NCI-H524 (cell line): Measurements from ENCODE around the gene ACOX3.

ENCODE experiments used
- DNase-seq, 2 experiments: peaks; one replicate each; lab custom pipeline; 2025; lab: John Stamatoyannopoulos, UW

ACOX3 gene

DNA sequence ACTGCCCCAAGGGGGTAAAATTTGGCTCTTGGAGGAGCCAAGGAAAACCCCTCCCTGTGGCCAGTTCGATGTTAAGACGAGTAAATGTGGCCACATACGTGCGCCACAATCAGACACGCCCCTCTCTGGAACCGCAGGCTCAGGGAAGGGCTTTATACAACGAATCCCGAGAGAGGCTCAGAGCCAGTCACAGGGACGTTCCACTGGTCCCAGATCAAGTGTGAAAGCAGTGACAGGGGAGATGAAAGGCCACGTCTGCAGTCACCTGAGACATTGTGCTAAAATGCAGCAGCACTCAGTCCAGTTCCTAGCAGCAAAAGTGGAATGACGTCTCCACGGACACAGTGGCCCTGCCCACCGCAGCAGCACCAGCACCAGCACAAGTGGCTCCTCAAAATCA, 68.0 kb downstream of the ACOX3 start:
- no peak for DNase-seq

GRCh38 chr4:8371596-8371995, 68.9 kb downstream of the ACOX3 start:
- DNase-seq = no peak

DNA sequence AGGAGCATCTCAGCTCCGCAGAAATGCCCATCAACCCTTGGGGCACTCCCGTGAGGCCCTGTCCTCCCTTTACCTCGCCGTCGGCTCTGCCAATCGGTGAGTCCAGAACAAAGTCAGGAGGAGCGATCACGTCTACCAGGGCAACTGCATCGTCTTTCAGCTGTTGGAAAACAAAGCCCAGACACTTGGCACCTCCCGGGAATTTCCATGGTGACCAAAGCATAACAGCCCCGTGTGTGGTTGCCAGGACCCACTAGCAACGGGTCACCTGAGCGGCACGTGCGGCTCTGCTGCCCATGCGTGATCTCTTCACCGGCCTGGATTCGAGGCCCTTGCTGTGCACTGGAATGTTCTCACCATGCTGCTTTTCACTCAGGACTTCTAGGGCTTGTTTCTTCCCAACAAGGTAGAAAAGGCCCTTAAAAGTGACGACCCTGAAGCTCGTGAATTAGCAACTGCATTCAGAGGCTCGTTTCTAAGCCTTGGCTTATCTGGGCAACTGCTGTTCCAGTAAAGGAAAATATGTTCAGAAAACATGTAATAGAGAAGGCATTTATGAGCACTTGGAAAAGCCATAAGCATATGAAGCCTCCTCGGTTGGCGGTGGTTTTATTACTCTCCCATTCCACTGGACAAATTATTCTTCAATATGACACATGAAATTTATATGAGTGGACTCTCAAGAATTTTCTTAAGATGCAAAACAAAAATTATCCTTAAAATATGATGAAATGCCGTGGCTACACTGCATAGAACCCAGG, 69.5 kb downstream of the ACOX3 start:
- no peak for DNase-seq

GRCh38 chr4:8370106-8370787, 70.3 kb downstream of the ACOX3 start:
- no peak for DNase-seq

GRCh38 chr4:8369426-8370105, 71.0 kb downstream of the ACOX3 start:
- no peak for DNase-seq

DNA sequence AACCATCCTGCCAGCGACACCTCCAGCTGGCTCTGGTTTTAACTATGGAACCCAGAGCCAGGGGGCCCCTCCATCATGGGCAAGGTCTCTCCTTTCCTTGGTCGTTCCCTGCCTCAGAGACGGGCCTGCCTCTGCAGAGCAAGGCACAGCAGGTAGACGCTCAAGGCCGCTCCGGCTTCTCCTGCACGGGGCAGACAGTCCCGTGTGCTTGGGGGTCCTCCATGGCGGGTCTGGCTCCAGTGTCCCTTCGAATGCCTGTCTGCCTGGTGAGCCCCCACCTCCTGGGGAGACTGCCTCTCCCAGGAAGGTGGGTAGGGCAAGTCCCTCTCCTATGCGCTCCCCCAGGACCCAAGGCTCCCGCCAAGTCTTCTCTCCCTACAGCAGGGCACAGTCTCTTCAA, 71.5 kb downstream of the ACOX3 start:
- DNase-seq = no peak

DNA sequence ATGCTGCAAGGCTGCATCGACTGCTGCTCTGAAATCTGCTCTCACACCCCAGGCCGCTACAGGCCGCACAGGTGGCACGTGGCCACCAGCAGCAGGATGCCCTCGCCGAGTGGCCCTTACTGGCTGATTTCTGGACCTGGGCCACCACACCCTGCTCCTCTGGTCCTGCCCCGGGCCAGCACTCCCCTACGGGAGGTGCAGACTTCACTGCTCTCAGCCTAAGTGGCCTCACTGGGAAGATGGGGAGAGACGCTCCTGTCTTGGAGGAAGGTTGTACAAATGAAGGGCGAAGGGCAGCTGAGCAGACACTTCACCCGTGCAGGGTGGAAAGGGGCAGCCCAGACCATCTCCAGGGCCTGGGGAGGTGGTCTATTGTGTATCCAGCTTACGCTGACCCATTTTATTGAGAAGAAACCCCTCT, 72.5 kb downstream of the ACOX3 start:
- no peak for DNase-seq

DNA sequence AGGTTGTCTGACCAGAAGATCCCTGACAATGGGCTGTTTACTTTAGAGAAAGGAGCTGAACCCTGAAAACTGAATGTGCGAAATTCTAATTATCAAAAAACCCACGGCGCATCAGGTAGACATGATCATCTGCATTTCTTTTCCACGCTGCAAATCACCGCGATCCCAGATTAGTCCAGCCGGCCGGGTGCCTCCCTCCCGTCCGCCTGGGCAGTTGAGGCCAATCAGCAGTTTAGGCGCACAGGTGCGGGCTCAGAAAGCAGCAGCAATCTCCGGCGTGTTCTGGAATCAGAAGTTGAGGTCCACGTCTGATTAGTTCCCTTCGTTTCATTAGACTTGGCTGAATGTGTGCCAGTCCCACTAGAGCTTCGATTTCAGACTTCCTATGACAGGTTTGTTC, 73.9 kb downstream of the ACOX3 start:
- DNase-seq = no peak

GRCh38 chr4:8365951-8366350, 74.6 kb downstream of the ACOX3 start:
- DNase-seq = no peak

DNA sequence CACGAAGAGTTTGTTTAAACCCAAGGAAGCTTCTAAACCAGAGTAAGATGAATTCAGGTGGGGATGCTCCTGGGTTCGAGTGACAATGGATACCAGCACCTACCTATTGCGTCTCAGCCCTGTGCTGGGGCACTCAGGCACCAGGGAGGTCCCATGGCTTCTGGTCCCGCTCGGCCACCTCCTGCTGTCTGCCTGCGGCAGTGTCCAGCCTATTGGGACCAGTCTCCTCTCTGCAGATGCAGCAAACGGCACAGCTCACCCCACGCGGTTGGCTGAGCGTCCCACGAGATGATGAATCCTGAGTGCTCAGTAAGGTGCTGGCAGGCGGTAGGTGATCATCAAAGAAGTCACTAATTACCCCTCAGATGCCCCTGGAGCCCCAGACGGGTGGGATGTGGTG, 75.2 kb downstream of the ACOX3 start:
- DNase-seq = no peak

- DNase-seq = no peak
Observed at GRCh38 chr4:8364848-8365350, 75.6 kb downstream of the ACOX3 start.

- DNase-seq = no peak
Observed at GRCh38 chr4:8364141-8364540, 76.4 kb downstream of the ACOX3 start.

- DNase-seq = no peak
Observed at GRCh38 chr4:8362483-8362882, 78.0 kb downstream of the ACOX3 start.

DNA sequence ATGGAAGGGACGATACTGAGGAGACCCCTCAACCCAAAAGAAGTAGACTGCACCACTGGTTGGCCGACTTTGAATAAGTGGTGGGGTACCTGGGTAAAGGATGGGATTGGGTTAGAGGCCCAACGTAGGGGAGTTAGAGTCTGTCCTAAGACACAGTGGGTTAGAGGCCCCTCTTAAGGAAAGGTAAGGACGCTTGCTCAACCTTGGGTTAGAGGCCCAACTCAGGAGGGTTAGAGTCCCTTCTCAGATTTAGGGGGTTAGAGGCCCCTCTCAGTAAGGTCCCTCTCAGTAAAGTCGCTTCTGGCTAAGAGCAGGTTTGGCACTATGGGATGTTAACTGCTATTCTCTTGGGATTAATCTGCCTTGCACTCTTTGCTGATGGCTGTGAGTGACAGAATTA, 81.3 kb downstream of the ACOX3 start:
- DNase-seq = no peak

DNA sequence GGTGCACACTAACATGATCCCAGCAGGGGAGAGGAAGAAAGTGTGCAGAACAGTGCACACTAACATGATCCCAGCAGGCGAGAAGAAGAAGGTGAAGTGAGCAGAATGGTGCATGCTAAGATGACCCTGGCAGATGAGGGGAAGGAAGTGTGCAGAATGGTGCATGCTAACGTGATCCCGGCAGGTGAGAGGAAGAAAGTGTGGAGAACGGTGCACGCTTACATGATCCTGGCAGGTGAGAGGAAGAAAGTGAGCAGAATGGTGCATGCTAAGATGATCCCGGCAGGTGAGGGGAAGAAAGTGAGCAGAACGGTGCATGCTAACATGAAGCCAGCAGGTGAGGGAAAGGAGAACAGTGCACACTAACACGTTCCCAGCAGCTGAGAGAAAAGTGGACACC, 83.7 kb downstream of the ACOX3 start:
- no peak for DNase-seq

DNA sequence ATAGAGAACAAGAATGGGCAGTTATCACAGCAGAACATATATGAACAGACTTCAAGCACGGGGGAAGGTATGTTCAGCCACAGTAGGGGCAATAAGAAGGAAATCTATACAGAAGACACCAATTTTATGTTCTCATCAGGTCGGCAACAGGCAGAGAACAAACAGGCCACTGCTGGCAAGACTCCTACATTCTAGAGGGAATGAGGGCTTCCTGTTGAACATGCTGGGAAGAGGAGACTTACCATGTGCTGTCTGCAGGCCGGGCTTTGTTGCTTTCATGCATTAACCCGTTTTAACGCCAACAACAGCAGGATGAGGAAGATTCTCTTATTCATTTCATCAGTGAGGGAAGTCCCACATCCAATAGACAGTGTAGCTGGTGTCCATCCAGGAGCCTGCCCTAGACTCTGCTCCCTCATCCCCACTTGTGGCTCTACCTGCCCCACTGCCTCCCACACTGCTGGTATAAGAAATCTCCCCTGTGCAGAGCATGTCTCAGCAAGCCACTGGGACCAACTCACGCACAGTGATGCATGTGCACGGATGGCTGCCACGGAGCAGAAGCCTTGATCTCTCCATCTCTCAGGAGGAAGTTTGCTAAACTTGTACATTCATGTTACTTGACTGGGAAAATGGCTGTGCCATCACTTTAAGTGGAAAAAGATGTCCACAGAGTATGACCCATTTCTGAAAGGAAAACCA, 84.5 kb downstream of the ACOX3 start:
- DNase-seq = no peak

- no peak for DNase-seq
Observed at GRCh38 chr4:8355306-8355705, 85.2 kb downstream of the ACOX3 start.

DNA sequence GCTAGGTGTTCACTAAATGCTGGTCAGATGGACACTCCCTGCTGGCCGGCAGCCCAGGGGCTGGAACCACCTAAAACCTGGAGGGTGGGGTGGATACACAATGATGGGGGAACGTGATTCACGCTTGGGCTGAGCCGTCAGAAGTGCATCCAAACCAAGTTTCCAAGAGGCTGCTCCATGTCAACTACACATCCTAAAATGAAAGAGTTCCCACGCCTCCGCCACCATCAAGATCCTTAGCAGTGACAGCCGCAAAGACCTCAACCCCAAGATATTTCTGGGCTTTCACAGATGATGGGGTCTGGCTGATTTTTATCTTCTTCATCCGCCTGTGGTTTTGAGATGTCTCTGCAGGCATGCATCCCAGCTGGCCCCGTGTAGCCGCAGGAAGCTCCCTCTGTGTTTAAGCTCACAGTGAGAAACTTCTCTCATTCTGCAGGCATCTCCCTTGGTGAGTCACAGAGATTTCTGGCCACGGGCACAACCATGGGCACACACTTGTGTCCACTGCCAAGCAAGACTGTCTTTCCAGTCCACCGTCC, 86.5 kb downstream of the ACOX3 start:
- DNase-seq = no peak

GRCh38 chr4:8353158-8353669, 87.3 kb downstream of the ACOX3 start:
- DNase-seq = no peak

GRCh38 chr4:8352368-8353157, 88.0 kb downstream of the ACOX3 start:
- DNase-seq = no peak

GRCh38 chr4:8351931-8352367, 88.6 kb downstream of the ACOX3 start:
- DNase-seq = no peak
